ENCODE data around the gene LRBA.

- TF ChIP-seq SP1 (IDR thresholded peaks at IDR 0.05) (no peak), MAX (IDR thresholded peaks at IDR 0.05) (no peak), CTCF (IDR thresholded peaks at IDR 0.05; ENCODE audit: low read depth, low read length, missing input control) (no peak), YY1 (IDR thresholded peaks at IDR 0.05) (no peak), TAF1 (conservative IDR thresholded peaks at IDR 0.05) (no peak)
- TF ChIP-seq, protein P1, sequence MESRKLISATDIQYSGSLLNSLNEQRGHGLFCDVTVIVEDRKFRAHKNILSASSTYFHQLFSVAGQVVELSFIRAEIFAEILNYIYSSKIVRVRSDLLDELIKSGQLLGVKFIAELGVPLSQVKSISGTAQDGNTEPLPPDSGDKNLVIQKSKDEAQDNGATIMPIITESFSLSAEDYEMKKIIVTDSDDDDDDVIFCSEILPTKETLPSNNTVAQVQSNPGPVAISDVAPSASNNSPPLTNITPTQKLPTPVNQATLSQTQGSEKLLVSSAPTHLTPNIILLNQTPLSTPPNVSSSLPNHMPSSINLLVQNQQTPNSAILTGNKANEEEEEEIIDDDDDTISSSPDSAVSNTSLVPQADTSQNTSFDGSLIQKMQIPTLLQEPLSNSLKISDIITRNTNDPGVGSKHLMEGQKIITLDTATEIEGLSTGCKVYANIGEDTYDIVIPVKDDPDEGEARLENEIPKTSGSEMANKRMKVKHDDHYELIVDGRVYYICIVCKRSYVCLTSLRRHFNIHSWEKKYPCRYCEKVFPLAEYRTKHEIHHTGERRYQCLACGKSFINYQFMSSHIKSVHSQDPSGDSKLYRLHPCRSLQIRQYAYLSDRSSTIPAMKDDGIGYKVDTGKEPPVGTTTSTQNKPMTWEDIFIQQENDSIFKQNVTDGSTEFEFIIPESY (IDR thresholded peaks at IDR 0.05) = no peak
Observed at GRCh38 chr4:150217192-150217591, 797.9 kb downstream of the LRBA start.

Data from liver (tissue), 3 donors.